Hematopoietic multipotent progenitor cell treated with erythropoietin and hydrocortisone succinate and interleukin-3 and kit ligand, for 6 days (in vitro differentiated cells): ENCODE measurements around the gene RGPD5.
"Not testable (repeated sequence)": the region's sequence is repeated elsewhere in the genome, so short reads cannot be mapped to it uniquely, and the experiment has no call there.

Source experiments
- DNase-seq: peaks from one replicate; pipeline ENCODE4 v3.0.0-alpha.2; 2015

Gene RGPD5

DNA sequence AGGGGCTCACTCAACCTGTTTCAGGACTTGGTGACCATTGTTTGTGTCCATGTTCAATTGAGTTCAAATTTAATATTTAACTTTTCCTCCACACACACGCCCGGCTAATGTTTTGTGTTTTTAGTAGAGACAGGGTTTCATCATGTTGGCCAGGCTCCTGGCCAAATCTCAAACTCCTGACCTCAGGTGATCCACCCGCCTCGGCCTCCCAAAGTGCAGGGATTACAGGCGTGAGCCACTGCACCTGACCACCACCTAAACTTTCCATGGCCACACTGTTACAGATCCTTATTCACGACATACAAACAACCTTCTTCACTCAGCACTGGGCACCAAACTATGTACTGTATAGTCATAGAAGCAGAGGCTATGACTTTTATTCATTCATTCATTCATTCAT is 100.0 kb downstream of the RGPD5 start:
- DNase-seq: not testable (repeated sequence)

DNA sequence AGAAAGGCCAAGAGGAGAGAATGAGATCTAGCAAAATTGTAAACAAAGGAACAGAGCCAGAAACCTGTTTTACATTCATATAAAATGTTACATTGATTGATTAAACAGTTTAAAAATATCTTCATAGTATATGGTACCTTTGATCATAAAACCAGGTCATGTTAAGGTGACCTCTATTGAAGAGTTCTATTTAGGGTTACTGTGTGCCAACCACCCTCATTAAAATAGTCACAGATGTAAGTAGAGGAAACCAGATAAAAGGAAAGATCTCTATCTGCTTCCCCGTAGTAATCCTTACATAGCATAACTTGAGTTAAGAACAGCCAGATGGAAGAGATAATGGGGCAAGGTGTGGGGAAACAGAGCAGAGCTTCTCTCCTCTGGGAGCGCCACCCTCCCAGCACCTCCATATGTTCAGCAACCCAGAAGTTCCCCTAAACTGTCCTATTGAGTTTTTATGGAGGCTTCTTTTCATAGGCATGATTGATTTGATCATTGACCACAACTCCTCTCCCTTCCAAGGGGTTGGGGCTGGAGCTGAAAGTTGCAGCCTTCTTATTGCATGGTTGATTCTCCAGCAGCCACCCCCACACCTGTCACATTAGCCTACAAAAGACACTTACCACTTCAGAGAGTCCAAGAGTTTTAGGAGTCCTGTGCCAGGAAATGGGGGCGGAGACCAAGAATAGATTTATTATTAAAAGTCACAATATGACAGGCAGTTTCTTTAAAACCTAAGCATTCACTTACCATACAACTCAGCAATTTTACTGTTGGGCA is 101.2 kb downstream of the RGPD5 start:
- DNase-seq: not testable (repeated sequence)

DNA sequence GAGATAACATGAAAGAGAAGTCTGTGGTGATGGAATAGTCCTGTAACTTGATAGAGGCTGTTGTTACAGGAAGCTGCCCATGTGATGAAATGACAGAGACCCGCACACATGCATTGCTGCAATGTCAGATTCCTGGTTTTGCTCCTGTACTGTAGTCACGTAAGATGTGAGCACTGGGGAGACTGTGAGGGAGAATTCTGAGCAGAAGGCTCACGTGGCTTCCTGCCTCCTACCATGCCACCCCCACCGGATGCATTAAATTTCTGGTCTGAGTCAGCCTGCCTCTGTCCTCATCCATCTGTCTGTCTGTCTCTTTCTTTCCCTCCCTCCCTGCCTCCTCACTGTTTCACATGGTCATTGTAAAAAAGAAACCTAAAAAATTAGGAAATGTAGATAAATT is 102.1 kb downstream of the RGPD5 start:
- DNase-seq: not testable (repeated sequence)

DNA sequence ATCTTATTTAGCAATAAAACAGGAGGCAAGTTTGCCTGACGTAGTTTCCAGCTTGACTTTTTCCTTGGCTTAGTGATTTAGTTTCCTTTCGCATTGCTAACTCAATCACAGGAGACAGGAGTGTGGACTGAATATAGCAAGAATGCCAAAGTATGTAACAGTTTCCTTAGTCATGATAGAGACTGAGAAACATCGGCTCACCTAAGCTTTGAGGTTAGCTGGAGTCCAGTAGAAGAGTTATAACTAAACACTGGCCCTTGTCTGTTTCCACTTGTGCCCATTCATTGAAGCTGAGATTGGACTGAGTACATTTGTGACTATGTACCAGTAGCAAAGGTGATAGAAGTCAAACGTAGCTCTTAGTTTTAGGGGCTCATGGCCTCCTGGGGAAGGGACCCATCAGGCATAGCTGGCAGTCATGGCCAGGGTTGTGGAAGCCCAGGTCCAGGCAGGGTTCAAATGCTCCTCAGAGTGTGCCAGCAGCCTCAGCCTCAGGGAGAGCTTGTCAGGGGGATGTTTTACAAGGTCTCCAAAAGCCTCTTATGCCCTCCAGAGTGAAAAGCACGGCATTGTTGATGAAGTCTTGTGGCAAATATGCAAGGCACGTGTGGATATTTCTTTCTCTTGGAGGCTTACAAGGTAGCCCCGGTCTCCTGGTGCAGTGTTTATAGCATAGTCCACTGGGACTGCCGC is 103.8 kb downstream of the RGPD5 start:
- DNase-seq: not testable (repeated sequence)

DNA sequence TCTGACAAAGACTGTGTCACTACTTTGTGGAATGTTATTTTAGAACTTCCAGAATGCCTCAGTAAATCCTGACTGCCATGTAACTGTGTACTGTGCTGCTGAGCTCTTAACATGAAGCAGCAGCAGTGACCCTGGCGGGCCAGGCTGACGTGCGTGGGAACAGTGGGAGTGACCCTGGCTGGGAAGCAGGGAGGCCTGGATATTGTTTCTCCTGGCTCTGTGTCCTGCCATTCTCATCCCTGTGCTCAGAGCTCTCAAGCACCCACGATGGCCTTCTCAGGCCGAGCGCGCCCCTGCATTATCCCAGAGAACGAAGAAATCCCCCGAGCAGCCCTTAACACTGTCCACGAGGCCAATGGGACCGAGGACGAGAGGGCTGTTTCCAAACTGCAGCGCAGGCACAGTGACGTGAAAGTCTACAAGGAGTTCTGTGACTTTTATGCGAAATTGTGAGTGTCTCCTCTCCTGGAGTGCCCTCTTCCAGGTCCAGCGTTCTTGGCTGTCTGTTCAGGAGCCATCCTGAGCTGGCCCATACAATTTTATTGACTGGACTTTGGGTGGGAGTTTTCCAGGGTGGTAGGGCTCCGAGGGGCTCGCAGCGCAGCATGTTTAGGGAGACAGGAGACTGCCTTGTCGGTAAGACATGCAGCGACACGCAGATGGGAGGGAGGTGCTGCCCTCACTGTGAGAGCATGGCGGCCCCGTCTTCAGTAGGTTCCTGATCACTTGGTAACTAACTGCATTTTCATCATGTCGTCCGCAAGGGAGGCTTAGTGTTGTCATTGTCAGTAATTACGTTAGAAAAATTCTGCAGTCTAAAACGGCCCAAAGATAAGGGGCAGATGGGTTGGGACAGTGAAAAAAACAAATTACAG is 104.6 kb downstream of the RGPD5 start, which contains the start of gene LIMS3:
Gene LIMS3, plus strand, starts transcription at position 227 of the 875 bp plus-strand sequence. Its CDS starts 41 bp downstream, at position 268.
- DNase-seq: not testable (repeated sequence)

DNA sequence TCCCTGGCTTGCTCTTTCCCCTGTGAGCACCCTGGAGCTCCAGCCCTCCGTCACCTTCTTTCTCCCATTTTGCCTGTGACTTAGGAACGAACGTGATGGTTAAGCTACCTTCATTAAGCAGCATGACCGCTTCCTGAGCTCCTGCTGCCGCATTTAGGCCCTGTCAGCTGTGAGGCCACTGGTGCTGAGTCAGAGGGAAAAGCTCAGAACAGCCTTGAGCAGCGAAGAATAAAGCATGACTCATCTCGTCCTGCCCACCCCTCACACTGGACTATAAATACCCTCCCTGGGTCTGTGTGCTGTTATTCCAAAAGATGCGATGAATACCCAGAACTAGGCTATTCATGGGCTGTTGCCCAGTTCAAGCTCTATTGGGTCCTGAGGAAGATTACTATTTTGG is 111.7 kb downstream of the RGPD5 start:
- DNase-seq: not testable (repeated sequence)
